ENCODE measurements around the gene WDR70.
A peak's percentile ranks its signal among the peaks of the same experiment; 100 is the strongest.
"Not testable (repeated sequence)": the region's sequence is repeated elsewhere in the genome, so short reads cannot be mapped to it uniquely, and the experiment has no call there.

DNA sequence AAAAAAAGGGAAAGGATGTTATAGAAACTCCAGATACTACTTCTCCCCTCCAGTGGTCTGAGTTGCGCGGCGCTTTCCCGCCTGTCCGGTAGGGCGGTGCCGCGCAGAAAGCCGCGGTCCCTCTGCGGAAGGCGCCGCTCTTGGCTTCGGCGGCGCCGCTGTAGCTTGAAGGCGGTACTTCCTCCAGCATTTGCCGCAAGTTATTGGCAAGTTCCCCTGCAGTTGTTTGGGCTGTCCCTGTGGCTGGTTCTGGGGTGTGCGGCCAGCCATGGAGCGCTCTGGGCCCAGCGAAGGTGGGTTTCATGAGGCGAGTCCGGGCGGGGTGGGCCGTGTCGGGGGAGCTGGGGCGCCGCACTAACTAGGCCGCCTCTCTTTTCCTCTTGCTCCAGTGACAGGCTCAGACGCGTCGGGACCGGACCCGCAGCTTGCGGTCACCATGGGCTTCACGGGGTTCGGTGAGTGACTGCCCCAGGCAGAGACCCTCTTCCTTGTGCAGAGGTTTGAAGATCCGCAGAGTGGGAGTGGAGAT is at the start of gene WDR70:
- TF ChIP-seq CTCF (IDR thresholded peaks at IDR 0.05; ENCODE audit: insufficient read depth, low read length, poor library complexity, severe bottlenecking), result peak; percentile 50
- not testable (repeated sequence) for TF ChIP-seq EZH2phosphoT487 (conservative IDR thresholded peaks at IDR 0.05; ENCODE audit: low read length)
